SK-N-SH treated with all-trans-retinoic acid at 6 μM for 48 hours (cell line): Measurements from ENCODE around the gene ACOXL.

Experiments used
- ATAC-seq: fragments of 200-7000 bp; cut with Tn5 transposase; 3 replicates; pipeline ENCODE4 v1.9.1; 2020; ENCODE audit warnings: mild to moderate bottlenecking, moderate library complexity
- BACH2 ChIP-seq: fragments of 250-450 bp; sonication (Bioruptor Pico); IDR thresholded peaks from 2 replicates; pipeline ENCODE4 v1.9.0; 2021; ENCODE audit warnings: mild to moderate bottlenecking, borderline replicate concordance
- CSDC2 ChIP-seq: fragments of 250-450 bp; sonication (Bioruptor Pico); IDR thresholded peaks from 2 replicates; pipeline ENCODE4 v1.5.0; 2020; ENCODE audit warnings: mild to moderate bottlenecking, moderate library complexity
- ESRRG ChIP-seq: fragments of 250-450 bp; sonication (Bioruptor Pico); IDR thresholded peaks from 2 replicates; pipeline ENCODE4 v1.6.1; 2021; ENCODE audit warnings: mild to moderate bottlenecking
- GLIS3 ChIP-seq: fragments of 250-450 bp; sonication (Bioruptor Pico); IDR thresholded peaks from 2 replicates; pipeline ENCODE4 v1.5.0; 2020; ENCODE audit warnings: mild to moderate bottlenecking, moderate library complexity
- ISL1 ChIP-seq: fragments of 250-450 bp; sonication (Bioruptor Pico); IDR thresholded peaks from 2 replicates; pipeline ENCODE4 v2.1.2; 2022; ENCODE audit warnings: mild to moderate bottlenecking, moderate library complexity
- OSR1 ChIP-seq: fragments of 250-450 bp; sonication (Bioruptor Pico); IDR thresholded peaks from 2 replicates; pipeline ENCODE4 v1.8.0; 2022; ENCODE audit warnings: moderate library complexity, mild to moderate bottlenecking, inconsistent platforms
- PPARA ChIP-seq: fragments of 250-450 bp; sonication (Bioruptor Pico); IDR thresholded peaks from 2 replicates; pipeline ENCODE4 v1.5.0; 2020; ENCODE audit warnings: mild to moderate bottlenecking, borderline replicate concordance
- RARB ChIP-seq: fragments of 250-450 bp; sonication (Bioruptor Pico); IDR thresholded peaks from 2 replicates; pipeline ENCODE4 v1.8.0; 2021; ENCODE audit warnings: mild to moderate bottlenecking, moderate library complexity
- SNAI2 ChIP-seq: fragments of 250-450 bp; sonication (Bioruptor Pico); IDR thresholded peaks from 2 replicates; pipeline ENCODE4 v1.5.0; 2020; ENCODE audit warnings: mild to moderate bottlenecking, moderate library complexity
- TCF4 ChIP-seq: fragments of 250-450 bp; sonication (Bioruptor Pico); IDR thresholded peaks from 2 replicates; pipeline ENCODE4 v1.8.0; 2021; ENCODE audit warnings: mild to moderate bottlenecking, moderate library complexity, borderline replicate concordance
- TOX ChIP-seq: fragments of 250-450 bp; sonication (Bioruptor Pico); IDR thresholded peaks from 2 replicates; pipeline ENCODE4 v1.8.0; 2021; ENCODE audit warnings: mild to moderate bottlenecking, moderate library complexity, borderline replicate concordance
- ZC3H10 ChIP-seq: fragments of 250-450 bp; sonication (Bioruptor Pico); IDR thresholded peaks from 2 replicates; pipeline ENCODE4 v1.5.1; 2021; ENCODE audit warnings: mild to moderate bottlenecking, moderate library complexity
- ZFP3 ChIP-seq: fragments of 250-450 bp; sonication (Bioruptor Pico); IDR thresholded peaks from 2 replicates; pipeline ENCODE4 v1.5.0; 2020; ENCODE audit warnings: mild to moderate bottlenecking, moderate library complexity
- ZNF565 ChIP-seq: fragments of 450-650 bp; formaldehyde crosslinking; conservative IDR thresholded peaks from 2 replicates; pipeline ENCODE4 v1.5.0; 2020; ENCODE audit warnings: low read depth, mild to moderate bottlenecking, moderate library complexity
- ZNF70 ChIP-seq: fragments of 450-650 bp; formaldehyde crosslinking; IDR thresholded peaks from 2 replicates; pipeline ENCODE4 v1.5.0; 2020; ENCODE audit warnings: mild to moderate bottlenecking, moderate library complexity
- ZNF8 ChIP-seq: fragments of 450-650 bp; formaldehyde crosslinking; IDR thresholded peaks from 2 replicates; pipeline ENCODE4 v1.5.0; 2020; ENCODE audit warnings: mild to moderate bottlenecking, moderate library complexity
- TF ChIP-seq, protein P1 (sequence below): fragments of 250-450 bp; sonication (Bioruptor Pico); IDR thresholded peaks from 2 replicates; pipeline ENCODE4 v1.5.1; 2021; ENCODE audit warnings: mild to moderate bottlenecking, moderate library complexity
- TF ChIP-seq, protein P2 (sequence below): fragments of 250-450 bp; sonication (Bioruptor Pico); IDR thresholded peaks from 2 replicates; pipeline ENCODE4 v1.8.0; 2020; ENCODE audit warnings: mild to moderate bottlenecking, moderate library complexity, borderline replicate concordance
- TF ChIP-seq, protein P3 (sequence below): fragments of 250-450 bp; sonication (Bioruptor Pico); IDR thresholded peaks from 2 replicates; pipeline ENCODE4 v1.5.1; 2020; ENCODE audit warnings: low read depth, mild to moderate bottlenecking, moderate library complexity
- TF ChIP-seq, protein P4 (sequence below): fragments of 250-450 bp; sonication (Bioruptor Pico); IDR thresholded peaks from 2 replicates; pipeline ENCODE4 v1.8.0; 2021; ENCODE audit warnings: low read depth, mild to moderate bottlenecking, moderate library complexity, borderline replicate concordance
- TF ChIP-seq, protein P5 (sequence below): fragments of 250-450 bp; sonication (Bioruptor Pico); IDR thresholded peaks from 2 replicates; pipeline ENCODE4 v1.5.0; 2020; ENCODE audit warnings: mild to moderate bottlenecking, moderate library complexity

ACOXL gene

DNA sequence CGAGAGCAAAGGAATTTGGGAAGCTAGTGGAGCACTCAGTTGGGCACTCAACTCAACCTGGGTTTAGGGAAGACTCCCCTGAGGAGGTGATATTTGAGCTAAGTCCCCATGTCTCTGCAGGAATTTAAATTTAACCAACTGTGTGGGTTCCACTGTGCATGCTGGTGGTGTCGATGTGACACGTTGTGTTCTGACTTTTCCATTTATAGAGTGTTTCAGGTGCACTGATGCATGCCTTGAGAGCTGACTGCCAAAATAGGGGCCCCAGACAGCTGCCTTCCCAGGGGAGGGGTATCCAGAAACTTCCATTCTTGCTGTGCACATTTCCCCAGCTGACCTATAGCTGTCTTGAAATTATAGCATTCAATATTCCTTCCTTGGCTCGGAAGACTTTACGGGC is 324.7 kb downstream of the ACOXL start:
- ATAC-seq, result no peak

DNA sequence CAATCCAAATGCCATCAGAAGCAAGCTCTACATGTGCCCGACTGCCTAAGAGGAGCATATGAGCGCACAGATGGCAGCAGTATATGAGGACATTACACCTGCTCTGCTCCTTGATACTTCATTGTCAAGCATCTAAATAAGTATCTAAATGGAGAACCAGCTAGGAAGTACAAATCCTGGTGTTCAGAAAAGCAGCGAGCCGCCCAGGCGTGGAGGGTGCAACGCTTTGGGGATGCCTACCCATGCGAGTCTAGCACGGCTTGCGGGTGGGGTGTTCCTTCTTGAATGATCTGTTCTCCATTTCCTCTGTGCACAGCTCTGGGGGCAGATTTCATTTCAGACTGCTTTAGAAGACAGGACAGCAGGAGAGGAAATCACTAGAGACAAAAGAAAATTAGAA is 325.3 kb downstream of the ACOXL start:
- ATAC-seq, result no peak
- TF ChIP-seq ZNF70 (no peak), SNAI2 (CRISPR knock-in tag) (no peak), ISL1 (CRISPR knock-in tag) (no peak), CSDC2 (CRISPR knock-in tag) (no peak), GLIS3 (no peak), ZNF565 (CRISPR knock-in tag) (no peak), TCF4 (CRISPR knock-in tag) (no peak), RARB (CRISPR knock-in tag) (no peak), ZC3H10 (no peak), PPARA (CRISPR knock-in tag) (no peak), ZFP3 (no peak)
- TF ChIP-seq, protein P1, sequence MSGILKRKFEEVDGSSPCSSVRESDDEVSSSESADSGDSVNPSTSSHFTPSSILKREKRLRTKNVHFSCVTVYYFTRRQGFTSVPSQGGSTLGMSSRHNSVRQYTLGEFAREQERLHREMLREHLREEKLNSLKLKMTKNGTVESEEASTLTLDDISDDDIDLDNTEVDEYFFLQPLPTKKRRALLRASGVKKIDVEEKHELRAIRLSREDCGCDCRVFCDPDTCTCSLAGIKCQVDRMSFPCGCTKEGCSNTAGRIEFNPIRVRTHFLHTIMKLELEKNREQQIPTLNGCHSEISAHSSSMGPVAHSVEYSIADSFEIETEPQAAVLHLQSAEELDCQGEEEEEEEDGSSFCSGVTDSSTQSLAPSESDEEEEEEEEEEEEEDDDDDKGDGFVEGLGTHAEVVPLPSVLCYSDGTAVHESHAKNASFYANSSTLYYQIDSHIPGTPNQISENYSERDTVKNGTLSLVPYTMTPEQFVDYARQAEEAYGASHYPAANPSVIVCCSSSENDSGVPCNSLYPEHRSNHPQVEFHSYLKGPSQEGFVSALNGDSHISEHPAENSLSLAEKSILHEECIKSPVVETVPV (CRISPR knock-in tag), result no peak
- TF ChIP-seq, protein P2, sequence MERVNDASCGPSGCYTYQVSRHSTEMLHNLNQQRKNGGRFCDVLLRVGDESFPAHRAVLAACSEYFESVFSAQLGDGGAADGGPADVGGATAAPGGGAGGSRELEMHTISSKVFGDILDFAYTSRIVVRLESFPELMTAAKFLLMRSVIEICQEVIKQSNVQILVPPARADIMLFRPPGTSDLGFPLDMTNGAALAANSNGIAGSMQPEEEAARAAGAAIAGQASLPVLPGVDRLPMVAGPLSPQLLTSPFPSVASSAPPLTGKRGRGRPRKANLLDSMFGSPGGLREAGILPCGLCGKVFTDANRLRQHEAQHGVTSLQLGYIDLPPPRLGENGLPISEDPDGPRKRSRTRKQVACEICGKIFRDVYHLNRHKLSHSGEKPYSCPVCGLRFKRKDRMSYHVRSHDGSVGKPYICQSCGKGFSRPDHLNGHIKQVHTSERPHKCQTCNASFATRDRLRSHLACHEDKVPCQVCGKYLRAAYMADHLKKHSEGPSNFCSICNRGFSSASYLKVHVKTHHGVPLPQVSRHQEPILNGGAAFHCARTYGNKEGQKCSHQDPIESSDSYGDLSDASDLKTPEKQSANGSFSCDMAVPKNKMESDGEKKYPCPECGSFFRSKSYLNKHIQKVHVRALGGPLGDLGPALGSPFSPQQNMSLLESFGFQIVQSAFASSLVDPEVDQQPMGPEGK (CRISPR knock-in tag), result no peak

More for the DNA sequence above, 324.7 kb downstream of the ACOXL start:
- TF ChIP-seq PPARA (CRISPR knock-in tag) (no peak), ZNF565 (CRISPR knock-in tag) (no peak), GLIS3 (no peak), TOX (CRISPR knock-in tag) (no peak), ESRRG (no peak), TCF4 (CRISPR knock-in tag) (no peak), SNAI2 (CRISPR knock-in tag) (no peak), ZC3H10 (no peak), RARB (CRISPR knock-in tag) (no peak), OSR1 (no peak), ZNF8 (CRISPR knock-in tag) (no peak), ISL1 (CRISPR knock-in tag) (no peak), ZFP3 (no peak), BACH2 (CRISPR knock-in tag) (no peak), ZNF70 (no peak)
- TF ChIP-seq, protein P3, sequence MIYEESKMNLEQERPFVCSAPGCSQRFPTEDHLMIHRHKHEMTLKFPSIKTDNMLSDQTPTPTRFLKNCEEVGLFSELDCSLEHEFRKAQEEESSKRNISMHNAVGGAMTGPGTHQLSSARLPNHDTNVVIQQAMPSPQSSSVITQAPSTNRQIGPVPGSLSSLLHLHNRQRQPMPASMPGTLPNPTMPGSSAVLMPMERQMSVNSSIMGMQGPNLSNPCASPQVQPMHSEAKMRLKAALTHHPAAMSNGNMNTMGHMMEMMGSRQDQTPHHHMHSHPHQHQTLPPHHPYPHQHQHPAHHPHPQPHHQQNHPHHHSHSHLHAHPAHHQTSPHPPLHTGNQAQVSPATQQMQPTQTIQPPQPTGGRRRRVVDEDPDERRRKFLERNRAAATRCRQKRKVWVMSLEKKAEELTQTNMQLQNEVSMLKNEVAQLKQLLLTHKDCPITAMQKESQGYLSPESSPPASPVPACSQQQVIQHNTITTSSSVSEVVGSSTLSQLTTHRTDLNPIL (CRISPR knock-in tag), result no peak
- TF ChIP-seq, protein P2 (CRISPR knock-in tag), result no peak
- TF ChIP-seq, protein P1 (CRISPR knock-in tag), result no peak
- TF ChIP-seq, protein P4, sequence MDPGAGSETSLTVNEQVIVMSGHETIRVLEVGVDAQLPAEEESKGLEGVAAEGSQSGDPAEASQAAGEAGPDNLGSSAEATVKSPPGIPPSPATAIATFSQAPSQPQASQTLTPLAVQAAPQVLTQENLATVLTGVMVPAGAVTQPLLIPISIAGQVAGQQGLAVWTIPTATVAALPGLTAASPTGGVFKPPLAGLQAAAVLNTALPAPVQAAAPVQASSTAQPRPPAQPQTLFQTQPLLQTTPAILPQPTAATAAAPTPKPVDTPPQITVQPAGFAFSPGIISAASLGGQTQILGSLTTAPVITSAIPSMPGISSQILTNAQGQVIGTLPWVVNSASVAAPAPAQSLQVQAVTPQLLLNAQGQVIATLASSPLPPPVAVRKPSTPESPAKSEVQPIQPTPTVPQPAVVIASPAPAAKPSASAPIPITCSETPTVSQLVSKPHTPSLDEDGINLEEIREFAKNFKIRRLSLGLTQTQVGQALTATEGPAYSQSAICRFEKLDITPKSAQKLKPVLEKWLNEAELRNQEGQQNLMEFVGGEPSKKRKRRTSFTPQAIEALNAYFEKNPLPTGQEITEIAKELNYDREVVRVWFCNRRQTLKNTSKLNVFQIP (CRISPR knock-in tag), result no peak
- TF ChIP-seq, protein P5, sequence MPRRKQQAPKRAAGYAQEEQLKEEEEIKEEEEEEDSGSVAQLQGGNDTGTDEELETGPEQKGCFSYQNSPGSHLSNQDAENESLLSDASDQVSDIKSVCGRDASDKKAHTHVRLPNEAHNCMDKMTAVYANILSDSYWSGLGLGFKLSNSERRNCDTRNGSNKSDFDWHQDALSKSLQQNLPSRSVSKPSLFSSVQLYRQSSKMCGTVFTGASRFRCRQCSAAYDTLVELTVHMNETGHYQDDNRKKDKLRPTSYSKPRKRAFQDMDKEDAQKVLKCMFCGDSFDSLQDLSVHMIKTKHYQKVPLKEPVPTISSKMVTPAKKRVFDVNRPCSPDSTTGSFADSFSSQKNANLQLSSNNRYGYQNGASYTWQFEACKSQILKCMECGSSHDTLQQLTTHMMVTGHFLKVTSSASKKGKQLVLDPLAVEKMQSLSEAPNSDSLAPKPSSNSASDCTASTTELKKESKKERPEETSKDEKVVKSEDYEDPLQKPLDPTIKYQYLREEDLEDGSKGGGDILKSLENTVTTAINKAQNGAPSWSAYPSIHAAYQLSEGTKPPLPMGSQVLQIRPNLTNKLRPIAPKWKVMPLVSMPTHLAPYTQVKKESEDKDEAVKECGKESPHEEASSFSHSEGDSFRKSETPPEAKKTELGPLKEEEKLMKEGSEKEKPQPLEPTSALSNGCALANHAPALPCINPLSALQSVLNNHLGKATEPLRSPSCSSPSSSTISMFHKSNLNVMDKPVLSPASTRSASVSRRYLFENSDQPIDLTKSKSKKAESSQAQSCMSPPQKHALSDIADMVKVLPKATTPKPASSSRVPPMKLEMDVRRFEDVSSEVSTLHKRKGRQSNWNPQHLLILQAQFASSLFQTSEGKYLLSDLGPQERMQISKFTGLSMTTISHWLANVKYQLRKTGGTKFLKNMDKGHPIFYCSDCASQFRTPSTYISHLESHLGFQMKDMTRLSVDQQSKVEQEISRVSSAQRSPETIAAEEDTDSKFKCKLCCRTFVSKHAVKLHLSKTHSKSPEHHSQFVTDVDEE (CRISPR knock-in tag), result no peak
